Tibial artery (tissue), 4 donors: ENCODE results near the gene ACER3.

ENCODE experiments used
- DNase-seq, 2 donors: peaks; one replicate each; pipeline ENCODE4 v3.0.0-alpha.2; 2019
- H3K27ac ChIP-seq, 2 donors: fragments of 200-600 bp; sonication (generic) in 1 of 2; 1 replicate in 1 of 2; 2 replicates in 1 of 2; pipeline ENCODE4 v1.5.1; 2018 to 2019; ENCODE audit warnings: mild to moderate bottlenecking in 1 of 2
- H3K27me3 ChIP-seq, 2 donors: fragments of 200-600 bp; sonication (generic) in 1 of 2; one replicate each; pipeline versions ENCODE4 v1.5.1 to v1.6.0; 2016 to 2019
- H3K36me3 ChIP-seq, 3 donors: fragments of 200-600 bp; sonication (generic) in 2 of 3; one replicate each; pipeline ENCODE4 v1.5.1; 2016 to 2019; ENCODE audit warnings: mild to moderate bottlenecking in 2 of 3
- H3K4me1 ChIP-seq, 4 donors: fragments of 200-600 bp; sonication (generic) in 2 of 4; 1 replicate in 3 of 4; 2 replicates in 1 of 4; pipeline ENCODE4 v1.5.1; 2016 to 2019
- H3K4me3 ChIP-seq, 2 donors: fragments of 200-600 bp; sonication (generic) in 1 of 2; 1 replicate in 1 of 2; 2 replicates in 1 of 2; pipeline ENCODE4 v1.5.1; 2018 to 2019; ENCODE audit warnings: mild to moderate bottlenecking in 2 of 2
- H3K9me3 ChIP-seq, 3 donors: fragments of 200-600 bp; sonication (generic) in 1 of 3; one replicate each; pipeline ENCODE4 v1.5.1; 2016 to 2019
- intact Hi-C: fragments of 100-400 bp; cut with DNase I; formaldehyde crosslinking; loops from one replicate; pipeline ENCODE4 v1.15.0; 2023; ENCODE audit warnings: low total_unique reads
- TF ChIP-seq, protein P1 (sequence below), 2 experiments: fragments of 200-600 bp in 1 of 2; fragments of 450-650 bp in 1 of 2; IDR thresholded peaks; one replicate each; pipeline ENCODE4 v1.5.1; 2017 to 2019; ENCODE audit warnings: antibody characterized with exemption in 2 of 2, mild to moderate bottlenecking in 1 of 2, moderate library complexity in 1 of 2

Gene ACER3

DNA sequence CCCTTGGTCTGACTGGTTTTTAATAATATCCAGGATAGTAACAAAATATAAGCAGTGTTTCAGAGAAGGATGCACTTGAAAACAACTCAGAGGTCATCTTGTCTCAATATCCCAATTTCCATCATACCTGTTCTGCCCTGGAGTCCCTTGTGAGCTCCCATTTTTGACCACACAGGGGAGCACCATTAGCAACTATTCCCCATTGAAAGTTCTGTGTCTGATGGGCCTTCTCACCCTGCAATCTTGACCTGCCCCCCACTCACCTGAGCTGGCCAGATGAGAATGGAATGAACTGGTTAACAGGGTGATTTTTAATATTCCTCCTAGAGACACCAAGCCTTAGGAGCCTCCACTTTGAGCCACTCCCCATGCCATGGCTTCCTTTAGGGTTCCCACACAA lies 202.2 kb downstream of the ACER3 start:
- no peaks in the 10 kb centered on the region for H3K27me3 ChIP-seq
- peaks cover 0 to 14% (median 7%) of the 10 kb centered on the region in 4 donors for H3K4me1 ChIP-seq
- DNase-seq, result no peak
- intact Hi-C loops, result loop anchor here (10.0 kb wide), 2 partner anchors 278 to 618 kb away; partner anchors contain the start of genes EMSY and TSKU
- H3K9me3 ChIP-seq, result no peaks in the 10 kb centered on the region
- TF ChIP-seq, protein P1, sequence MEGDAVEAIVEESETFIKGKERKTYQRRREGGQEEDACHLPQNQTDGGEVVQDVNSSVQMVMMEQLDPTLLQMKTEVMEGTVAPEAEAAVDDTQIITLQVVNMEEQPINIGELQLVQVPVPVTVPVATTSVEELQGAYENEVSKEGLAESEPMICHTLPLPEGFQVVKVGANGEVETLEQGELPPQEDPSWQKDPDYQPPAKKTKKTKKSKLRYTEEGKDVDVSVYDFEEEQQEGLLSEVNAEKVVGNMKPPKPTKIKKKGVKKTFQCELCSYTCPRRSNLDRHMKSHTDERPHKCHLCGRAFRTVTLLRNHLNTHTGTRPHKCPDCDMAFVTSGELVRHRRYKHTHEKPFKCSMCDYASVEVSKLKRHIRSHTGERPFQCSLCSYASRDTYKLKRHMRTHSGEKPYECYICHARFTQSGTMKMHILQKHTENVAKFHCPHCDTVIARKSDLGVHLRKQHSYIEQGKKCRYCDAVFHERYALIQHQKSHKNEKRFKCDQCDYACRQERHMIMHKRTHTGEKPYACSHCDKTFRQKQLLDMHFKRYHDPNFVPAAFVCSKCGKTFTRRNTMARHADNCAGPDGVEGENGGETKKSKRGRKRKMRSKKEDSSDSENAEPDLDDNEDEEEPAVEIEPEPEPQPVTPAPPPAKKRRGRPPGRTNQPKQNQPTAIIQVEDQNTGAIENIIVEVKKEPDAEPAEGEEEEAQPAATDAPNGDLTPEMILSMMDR (IDR thresholded peaks at IDR 0.05), result no peak
- H3K36me3 ChIP-seq, result no peaks in the 10 kb centered on the region
- no peak overlapping the region for H3K4me3 ChIP-seq
- no peak overlapping the region for H3K27ac ChIP-seq

DNA sequence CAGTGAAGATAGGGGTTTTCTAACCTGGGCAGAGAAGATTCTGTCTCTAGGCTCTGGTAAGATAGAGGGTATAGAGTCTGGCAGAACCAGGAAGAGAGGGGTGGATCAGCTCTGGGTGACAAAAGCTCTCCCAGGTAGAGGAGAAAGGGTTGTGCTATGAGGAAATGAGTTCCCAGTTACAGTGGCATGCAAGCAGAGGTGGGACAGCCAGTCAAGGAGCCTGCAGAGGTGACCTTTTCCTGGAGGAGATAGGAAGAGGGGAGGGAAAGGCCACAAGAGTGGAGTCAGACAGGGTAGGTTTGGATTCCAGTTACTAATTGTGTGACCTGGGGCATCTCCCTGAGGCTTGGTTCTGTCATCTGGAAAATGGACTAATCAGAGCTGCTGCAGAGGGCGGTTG lies 202.7 kb downstream of the ACER3 start:
- no peak for DNase-seq
- no peak overlapping the region for H3K4me3 ChIP-seq
- H3K9me3 ChIP-seq, result no peaks in the 10 kb centered on the region
- H3K27ac ChIP-seq, result no peak overlapping the region
- TF ChIP-seq, protein P1 (IDR thresholded peaks at IDR 0.05), result no peak
- intact Hi-C loops, result loop anchor here (10.0 kb wide), 2 partner anchors 279 to 619 kb away; partner anchors contain the start of genes EMSY and TSKU
- H3K4me1 ChIP-seq, result peaks cover 0 to 16% (median 7%) of the 10 kb centered on the region in 4 donors
- no peaks in the 10 kb centered on the region for H3K27me3 ChIP-seq
- H3K36me3 ChIP-seq, result no peaks in the 10 kb centered on the region

DNA sequence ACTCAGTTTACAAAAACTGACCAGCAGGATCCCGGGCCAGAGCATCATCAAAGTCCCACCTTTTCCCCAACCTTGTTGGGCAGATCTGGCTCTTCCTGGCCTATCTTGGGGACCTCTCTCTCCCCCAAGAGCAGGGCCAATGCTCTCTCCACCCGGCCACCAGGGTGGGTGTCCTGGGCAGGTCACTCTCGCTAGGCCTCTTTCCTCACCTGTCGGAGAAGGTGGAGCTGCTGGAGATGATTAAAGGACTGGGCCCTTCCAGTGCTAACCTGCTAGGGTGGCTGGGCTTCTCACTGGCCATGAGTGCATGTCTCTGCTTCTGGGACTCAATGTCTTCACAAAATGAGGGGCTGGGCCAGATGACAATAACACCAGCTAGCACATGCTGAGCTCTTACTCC lies 203.1 kb downstream of the ACER3 start:
- Histone ChIP-seq H3K27ac (no peak overlapping the region), H3K27me3 (no peaks in the 10 kb centered on the region), H3K36me3 (no peaks in the 10 kb centered on the region), H3K9me3 (no peaks in the 10 kb centered on the region), H3K4me3 (no peak overlapping the region), H3K4me1 (peaks cover 0 to 16% (median 7%) of the 10 kb centered on the region in 4 donors)
- peak in 1 of 2 donors; percentile 40 for DNase-seq
- intact Hi-C loops, result loop anchor here (10.0 kb wide), 2 partner anchors 279 to 619 kb away; partner anchors contain the start of genes EMSY and TSKU
- TF ChIP-seq, protein P1 (IDR thresholded peaks at IDR 0.05), result no peak

DNA sequence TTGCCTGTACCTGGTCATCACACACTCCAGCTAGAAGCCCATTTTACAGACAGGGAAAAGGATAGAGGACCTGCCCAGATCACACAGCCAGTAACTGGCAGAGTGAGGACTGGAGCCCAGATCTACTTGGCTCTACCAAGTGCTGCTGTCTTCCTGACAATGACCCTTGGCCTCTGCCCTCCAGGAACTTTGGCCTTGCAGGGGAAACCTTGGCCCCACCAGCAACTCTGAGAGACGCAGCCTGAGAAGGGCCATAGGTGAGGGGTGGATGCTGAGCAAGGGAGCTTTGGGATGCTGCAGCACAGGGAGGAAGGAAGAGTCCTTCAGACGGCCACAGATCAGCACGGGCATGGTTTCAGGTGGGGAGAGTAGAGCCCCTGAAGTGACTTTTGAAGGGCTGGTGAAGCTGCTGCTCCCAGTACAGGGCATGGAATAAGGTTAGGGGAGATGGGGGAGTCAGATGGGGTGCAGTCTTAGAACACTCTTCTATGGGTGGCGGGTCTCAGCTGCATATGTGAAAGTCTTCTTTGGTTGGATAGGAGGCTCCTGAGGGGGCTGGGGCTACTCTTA lies 204.0 kb downstream of the ACER3 start:
- TF ChIP-seq, protein P1 (IDR thresholded peaks at IDR 0.05), result no peak
- Histone ChIP-seq H3K4me3 (no peak overlapping the region), H3K4me1 (peaks cover 0 to 16% (median 7%) of the 10 kb centered on the region in 4 donors), H3K27ac (no peak overlapping the region), H3K9me3 (no peaks in the 10 kb centered on the region), H3K36me3 (no peaks in the 10 kb centered on the region), H3K27me3 (no peaks in the 10 kb centered on the region)
- intact Hi-C loops, result loop anchor here (10.0 kb wide), 2 partner anchors 280 to 620 kb away; partner anchors contain the start of genes EMSY and TSKU
- peak in 1 of 2 donors; percentile 45 for DNase-seq

DNA sequence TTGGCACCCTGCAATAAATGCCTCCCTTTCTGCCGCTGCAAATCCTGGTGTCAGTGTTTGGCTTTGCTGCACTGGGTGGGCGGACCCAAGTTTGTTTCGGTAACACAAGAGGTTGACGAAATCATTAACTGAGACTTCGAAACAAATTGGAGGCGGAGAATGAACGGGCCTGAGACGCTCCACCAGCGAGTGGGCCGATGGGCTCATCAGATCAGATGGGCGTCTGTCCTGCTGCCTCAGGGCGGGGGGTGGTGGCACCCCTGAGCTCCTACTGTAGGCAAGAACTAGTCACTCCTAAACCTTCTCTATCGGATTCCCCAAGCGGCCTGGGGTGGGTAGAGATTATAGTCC lies 205.1 kb downstream of the ACER3 start:
- peak in 1 of 2 donors; percentile 65 for DNase-seq
- Histone ChIP-seq H3K27ac (peak overlapping the region; percentile 90 to 96), H3K9me3 (no peaks in the 10 kb centered on the region), H3K4me3 (peak overlapping the region; percentile 79 to 91), H3K36me3 (no peaks in the 10 kb centered on the region), H3K27me3 (no peaks in the 10 kb centered on the region), H3K4me1 (peaks cover 0 to 16% (median 7%) of the 10 kb centered on the region in 4 donors)
- intact Hi-C loops, result loop anchor here (10.0 kb wide), 2 partner anchors 281 to 621 kb away; partner anchors contain the start of genes EMSY and TSKU
- TF ChIP-seq, protein P1 (IDR thresholded peaks at IDR 0.05), result no peak
